RWPE1 (cell line): ENCODE data around the gene SPINK4.

Source experiments
- CTCF ChIA-PET: fragments of 350-600 bp; sonication (Branson Sonifier 250); formaldehyde crosslinking; extraction: SDS; loops from one replicate; lab custom pipeline; 2021; lab: Yijun Ruan, JAX
- POLR2A ChIA-PET: fragments of 400-600 bp; formaldehyde crosslinking; extraction: SDS; loops from one replicate; lab custom pipeline; 2020; ENCODE audit warnings: antibody characterized with exemption; ENCODE audit not compliant: low non-redundant PET; lab: Yijun Ruan, JAX
- DNase-seq: peaks from one replicate; pipeline ENCODE4 v3.0.0; 2012; ENCODE audit warnings: low spot score
- H3K27ac ChIP-seq: fragments of 450-650 bp; 2 replicates; pipeline ENCODE4 v1.5.1; 2017
- TF ChIP-seq, protein P1 (sequence below): fragments of 450-650 bp; conservative IDR thresholded peaks from 2 replicates; pipeline ENCODE4 v1.5.1; 2017; ENCODE audit warnings: low read depth, mild to moderate bottlenecking

Gene SPINK4

DNA sequence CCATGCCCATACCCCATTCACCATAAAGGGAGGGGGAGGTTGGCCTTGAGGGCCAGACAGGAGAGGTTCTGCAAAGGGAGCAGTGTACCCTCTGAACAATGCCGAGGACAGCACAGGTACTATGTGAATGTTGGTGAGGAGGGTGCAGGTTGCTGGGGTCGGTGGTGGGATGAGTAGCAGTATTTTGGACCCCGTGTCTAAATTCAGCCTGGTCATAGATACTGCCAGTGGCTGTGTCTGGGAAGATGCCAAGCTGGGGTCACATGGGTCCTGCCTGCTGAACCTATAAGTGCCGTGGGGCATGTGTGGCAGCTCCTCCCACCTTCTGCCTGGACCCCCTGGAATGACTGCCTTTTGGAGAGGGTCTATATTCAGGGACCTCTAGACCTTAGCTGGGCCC lies 11.4 kb upstream of the SPINK4 start:
- peak overlapping the region; percentile 83 for H3K27ac ChIP-seq
- POLR2A ChIA-PET = no interaction called here
- TF ChIP-seq, protein P1, sequence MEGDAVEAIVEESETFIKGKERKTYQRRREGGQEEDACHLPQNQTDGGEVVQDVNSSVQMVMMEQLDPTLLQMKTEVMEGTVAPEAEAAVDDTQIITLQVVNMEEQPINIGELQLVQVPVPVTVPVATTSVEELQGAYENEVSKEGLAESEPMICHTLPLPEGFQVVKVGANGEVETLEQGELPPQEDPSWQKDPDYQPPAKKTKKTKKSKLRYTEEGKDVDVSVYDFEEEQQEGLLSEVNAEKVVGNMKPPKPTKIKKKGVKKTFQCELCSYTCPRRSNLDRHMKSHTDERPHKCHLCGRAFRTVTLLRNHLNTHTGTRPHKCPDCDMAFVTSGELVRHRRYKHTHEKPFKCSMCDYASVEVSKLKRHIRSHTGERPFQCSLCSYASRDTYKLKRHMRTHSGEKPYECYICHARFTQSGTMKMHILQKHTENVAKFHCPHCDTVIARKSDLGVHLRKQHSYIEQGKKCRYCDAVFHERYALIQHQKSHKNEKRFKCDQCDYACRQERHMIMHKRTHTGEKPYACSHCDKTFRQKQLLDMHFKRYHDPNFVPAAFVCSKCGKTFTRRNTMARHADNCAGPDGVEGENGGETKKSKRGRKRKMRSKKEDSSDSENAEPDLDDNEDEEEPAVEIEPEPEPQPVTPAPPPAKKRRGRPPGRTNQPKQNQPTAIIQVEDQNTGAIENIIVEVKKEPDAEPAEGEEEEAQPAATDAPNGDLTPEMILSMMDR = no peak
- CTCF ChIA-PET = interaction anchor here (0.6 to 1.0 kb wide), 3 partner anchors 61 to 496 kb away, joined by 3 to 7 read pairs (median 5); partner anchors contain the start of gene NFX1
- DNase-seq = no peak

- peak overlapping the region; percentile 83 for H3K27ac ChIP-seq
- CTCF ChIA-PET = interaction anchor here (0.5 to 0.9 kb wide), 2 partner anchors 34 to 60 kb away, joined by 3 read pairs; partner anchors contain the start of gene NFX1
- POLR2A ChIA-PET = no interaction called here
- peak; percentile 97 for DNase-seq
- TF ChIP-seq, protein P1 = peak; percentile 100
These were observed 10.4 kb upstream of the SPINK4 start for GRCh38 chr9:33229359-33230114.

DNA sequence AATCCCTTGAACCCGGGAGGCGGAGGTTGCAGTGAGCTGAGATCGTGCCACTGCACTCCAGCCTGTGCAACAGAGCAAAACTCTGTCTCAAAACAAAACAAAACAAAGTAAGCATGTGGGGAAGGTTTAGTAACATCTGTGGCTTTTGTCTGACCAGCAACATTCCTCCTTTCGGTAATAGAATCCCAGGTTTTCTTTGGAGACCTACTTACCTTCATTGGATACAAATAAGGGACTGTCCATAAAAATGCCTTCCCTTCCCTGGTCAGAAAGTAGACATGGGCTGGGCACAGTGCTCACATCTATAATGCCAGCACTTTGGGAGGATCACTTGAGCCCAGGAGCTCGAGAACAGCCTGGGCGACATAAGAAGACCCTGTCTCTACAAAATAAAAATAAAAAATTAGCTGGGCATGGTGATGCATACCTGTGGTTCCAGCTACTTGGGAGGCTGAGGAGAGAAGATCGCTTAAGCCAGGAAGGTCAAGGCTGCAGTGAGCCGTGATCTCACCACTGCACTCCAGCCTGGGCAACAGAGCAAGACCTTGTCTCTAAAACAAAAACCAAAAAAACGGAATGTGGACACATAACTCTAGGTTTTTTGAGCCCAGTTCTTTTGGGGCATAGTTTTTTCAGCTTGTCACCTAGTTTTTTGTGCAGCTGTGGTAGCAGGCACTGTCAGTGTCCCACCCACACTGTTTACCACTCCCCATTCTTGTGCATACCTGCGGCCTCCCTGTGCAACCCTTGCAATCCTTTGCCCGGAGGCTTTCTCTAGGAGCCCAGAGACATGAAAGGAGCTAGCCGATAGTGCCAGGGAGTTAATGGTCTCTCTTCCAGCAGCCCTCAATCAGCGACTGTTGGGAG lies 9.0 kb upstream of the SPINK4 start:
- TF ChIP-seq, protein P1 = no peak
- peak overlapping the region; percentile 83 for H3K27ac ChIP-seq
- DNase-seq = peak; percentile 68
- ChIA-PET CTCF (no interaction called here), POLR2A (interaction anchor here (0.6 kb wide), 1 partner anchor 63 kb away, joined by 3 read pairs; no protein-coding TSS in a partner anchor)

- TF ChIP-seq, protein P1 = no peak
- DNase-seq = no peak
- peak overlapping the region; percentile 83 for H3K27ac ChIP-seq
- ChIA-PET POLR2A (interaction anchor here (0.6 kb wide), 1 partner anchor 64 kb away, joined by 3 read pairs; no protein-coding TSS in a partner anchor), CTCF (interaction anchor here (0.8 kb wide), 1 partner anchor 15 kb away, joined by 3 read pairs; no protein-coding TSS in a partner anchor)
These were observed 8.4 kb upstream of the SPINK4 start for GRCh38 chr9:33231623-33231942.

DNA sequence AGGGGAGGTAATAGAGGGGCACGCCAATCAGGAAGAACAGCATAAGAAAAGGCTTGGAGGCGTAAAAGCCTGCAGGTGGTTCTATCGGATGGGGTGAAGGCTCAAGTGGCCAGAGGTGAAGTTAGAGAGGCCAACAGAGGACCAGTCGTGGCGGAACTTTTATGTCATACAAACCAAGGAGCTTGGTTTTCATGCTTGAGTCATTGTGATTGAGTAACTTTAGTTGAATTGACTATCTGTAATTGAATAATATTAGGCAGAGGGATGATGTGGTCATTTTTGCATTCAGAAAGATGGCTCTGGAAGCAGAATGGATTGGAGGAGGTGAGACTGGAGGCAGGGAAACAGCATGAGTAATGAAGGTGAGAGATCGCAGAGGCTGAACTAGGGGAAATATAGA lies 7.2 kb upstream of the SPINK4 start:
- peak overlapping the region; percentile 92 for H3K27ac ChIP-seq
- POLR2A ChIA-PET = interaction anchor here (0.5 kb wide), 1 partner anchor 63 kb away, joined by 6 read pairs; no protein-coding TSS in a partner anchor
- CTCF ChIA-PET = interaction anchor here (0.8 to 1.2 kb wide), 2 partner anchors 15 to 62 kb away, joined by 3 to 4 read pairs; no protein-coding TSS in a partner anchor
- TF ChIP-seq, protein P1 = no peak
- DNase-seq = no peak
